ENCODE results near the gene EPS8.

GRCh38 chr12:15712823-15713660 is 76.1 kb downstream of the EPS8 start:
- no peak for TF ChIP-seq CTCF (optimal IDR thresholded peaks at IDR 0.05 in 1 of 3, IDR thresholded peaks at IDR 0.05 in 1 of 3, conservative IDR thresholded peaks at IDR 0.05 in 1 of 3; ENCODE audit: extremely low read depth in 1 of 3, insufficient read depth in 2 of 3, low read length in 3 of 3)
- no peak for TF ChIP-seq EZH2 (IDR thresholded peaks at IDR 0.05; ENCODE audit: low read length)
